GM12801 (cell line): ENCODE data around the gene MLX.

ENCODE experiments used
- TF ChIP-seq, protein P1 (sequence below): IDR thresholded peaks from one replicate; pipeline ENCODE4 v1.5.1; 2011; ENCODE audit warnings: control low read depth; ENCODE audit not compliant: insufficient read length; ENCODE audit errors: extremely low read depth

Gene MLX

DNA sequence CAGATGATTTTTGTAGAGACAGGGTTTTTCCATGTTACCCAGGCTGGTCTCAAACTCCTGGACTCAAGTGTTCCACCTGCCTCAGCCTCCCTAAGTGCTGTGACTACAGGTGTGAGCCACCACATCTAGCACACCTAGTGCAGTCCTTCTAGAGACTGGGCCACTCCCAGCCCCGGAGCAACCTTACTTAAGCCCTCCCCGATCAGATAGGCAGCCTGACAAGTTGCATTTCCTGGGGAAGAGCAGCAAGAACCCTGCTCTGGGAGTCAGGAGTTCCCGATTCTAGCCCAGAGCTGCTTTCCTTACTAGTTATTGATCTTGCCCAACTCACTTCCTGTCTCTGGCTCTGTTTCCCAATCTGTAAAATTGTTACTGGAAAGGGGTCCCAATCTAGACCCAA, 37.8 kb upstream of the MLX start:
- TF ChIP-seq, protein P1, sequence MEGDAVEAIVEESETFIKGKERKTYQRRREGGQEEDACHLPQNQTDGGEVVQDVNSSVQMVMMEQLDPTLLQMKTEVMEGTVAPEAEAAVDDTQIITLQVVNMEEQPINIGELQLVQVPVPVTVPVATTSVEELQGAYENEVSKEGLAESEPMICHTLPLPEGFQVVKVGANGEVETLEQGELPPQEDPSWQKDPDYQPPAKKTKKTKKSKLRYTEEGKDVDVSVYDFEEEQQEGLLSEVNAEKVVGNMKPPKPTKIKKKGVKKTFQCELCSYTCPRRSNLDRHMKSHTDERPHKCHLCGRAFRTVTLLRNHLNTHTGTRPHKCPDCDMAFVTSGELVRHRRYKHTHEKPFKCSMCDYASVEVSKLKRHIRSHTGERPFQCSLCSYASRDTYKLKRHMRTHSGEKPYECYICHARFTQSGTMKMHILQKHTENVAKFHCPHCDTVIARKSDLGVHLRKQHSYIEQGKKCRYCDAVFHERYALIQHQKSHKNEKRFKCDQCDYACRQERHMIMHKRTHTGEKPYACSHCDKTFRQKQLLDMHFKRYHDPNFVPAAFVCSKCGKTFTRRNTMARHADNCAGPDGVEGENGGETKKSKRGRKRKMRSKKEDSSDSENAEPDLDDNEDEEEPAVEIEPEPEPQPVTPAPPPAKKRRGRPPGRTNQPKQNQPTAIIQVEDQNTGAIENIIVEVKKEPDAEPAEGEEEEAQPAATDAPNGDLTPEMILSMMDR, result no peak

DNA sequence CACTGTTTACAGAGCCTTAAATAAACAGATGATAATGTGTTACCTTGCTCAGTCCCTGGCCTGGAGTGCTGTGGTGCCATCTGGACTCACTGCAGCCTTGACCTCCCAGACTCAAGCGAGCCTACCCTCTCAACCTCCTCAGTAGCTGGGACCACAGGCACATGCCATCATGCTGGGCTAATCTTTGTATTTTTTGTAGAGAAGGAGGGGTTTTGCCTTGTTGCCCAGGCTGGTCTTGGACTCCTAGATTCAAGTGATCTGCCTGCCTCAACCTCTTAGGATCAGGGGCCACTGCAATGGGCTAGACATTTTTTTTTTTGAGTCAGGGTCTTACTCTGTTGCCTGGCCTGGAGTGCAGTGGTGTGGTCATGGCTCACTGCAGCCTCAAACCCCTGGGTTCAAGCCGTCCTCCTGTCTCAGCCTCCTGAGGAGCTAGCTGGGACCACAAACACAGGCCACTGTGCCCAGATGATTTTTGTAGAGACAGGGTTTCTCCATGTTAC, 35.9 kb upstream of the MLX start:
- TF ChIP-seq, protein P1, result no peak

DNA sequence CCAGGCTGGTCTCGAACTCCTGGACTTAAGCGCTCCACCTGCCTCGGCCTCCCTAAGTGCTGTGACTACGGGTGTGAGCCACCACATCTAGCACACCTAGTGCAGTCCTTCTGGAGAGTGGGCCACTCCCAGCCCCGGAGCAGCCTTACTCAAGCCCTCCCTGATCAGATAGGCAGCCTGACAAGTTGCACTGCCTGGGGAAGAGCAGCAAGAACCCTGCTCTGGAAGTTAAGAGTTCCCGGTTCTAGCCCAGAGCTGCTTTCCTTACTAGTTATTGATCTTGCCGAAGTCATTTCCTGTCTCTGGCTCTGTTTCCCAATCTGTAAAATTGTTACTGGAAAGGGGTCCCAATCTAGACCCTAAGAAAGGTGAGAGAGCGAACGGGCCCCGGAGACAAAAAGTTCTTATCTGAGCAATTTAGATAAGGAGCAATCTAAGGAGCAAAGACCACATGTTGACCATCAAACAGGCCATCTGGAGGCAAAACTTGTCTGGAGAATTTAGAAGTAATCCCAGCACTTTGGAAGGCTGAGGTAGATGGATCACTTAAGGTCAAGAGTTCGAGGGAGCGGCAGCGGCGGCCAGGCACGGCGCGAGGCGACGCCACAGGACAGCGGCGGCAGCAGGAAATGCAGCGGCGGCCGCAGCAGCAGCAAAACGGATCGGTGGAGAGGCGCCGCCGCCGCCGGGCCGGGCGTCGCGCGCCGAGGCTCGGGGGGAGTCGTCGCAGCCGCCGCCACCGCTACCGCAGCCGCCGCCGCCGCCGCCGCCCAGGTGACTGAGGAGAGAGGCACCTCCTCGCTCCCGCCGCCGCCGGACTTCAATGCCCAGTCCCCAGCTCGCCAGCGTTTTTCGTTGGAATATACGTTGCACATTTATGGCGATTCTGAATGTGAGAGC, 35.2 kb upstream of the MLX start:
- TF ChIP-seq, protein P1, result no peak

DNA sequence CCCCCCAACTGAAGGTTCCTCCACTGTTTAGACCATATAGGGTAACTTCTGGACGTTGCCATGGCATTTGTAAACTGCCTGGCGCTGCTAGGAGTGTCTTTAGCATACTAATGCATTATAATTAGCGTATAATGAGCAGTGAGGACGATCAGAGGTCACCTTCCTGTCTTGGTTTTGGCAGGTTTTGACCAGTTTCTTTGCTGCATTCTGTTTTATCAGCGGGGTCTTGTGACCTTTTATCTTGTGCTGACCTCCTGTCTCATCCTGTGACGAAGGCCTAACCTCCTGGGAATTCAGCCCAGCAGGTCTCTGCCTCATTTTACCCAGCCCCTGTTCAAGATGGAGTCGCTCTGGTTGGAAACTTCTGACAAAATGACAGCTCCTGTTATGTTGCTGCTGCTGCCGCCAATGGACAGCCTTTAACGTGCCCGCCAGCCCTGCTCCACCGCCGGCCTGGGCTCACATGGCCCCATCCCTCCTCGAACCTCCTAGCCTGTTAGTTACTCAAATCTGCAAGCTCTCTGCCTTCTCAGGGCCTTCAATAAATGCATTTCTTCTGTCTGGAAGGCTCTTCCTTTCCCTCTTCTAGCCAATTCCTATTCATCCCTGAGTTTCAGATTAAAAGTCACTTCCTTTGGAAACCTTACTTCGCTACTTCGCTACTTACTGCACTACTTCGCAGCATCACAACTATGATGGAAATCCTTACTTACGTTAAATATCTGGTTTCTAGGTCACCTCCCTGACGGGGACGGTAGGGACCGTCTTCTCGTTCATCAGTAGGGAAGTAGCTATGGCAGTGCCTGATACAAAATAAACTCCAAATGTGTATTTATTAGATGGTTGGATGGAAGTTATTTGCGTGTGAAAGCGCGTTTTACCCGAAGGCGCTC, 31.5 kb upstream of the MLX start:
- TF ChIP-seq, protein P1, result no peak

DNA sequence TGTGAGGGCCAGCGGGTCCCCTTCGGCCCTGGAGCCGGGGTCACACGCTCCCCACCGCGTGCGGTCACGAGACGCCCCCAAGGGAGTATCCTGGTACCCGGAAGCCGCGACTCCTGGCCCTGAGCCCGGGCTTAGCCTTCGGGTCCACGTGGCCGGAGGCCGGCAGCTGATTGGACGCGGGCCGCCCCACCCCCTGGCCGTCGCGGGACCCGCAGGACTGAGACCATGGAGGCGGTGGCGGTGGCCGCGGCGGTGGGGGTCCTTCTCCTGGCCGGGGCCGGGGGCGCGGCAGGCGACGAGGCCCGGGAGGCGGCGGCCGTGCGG, 30.9 kb upstream of the MLX start, which contains the start of gene NAGLU:
Gene NAGLU (plus strand): TSS at position 194 of the 324 bp plus-strand sequence. CDS start 32 bp downstream, at position 226.
- TF ChIP-seq, protein P1, result no peak

DNA sequence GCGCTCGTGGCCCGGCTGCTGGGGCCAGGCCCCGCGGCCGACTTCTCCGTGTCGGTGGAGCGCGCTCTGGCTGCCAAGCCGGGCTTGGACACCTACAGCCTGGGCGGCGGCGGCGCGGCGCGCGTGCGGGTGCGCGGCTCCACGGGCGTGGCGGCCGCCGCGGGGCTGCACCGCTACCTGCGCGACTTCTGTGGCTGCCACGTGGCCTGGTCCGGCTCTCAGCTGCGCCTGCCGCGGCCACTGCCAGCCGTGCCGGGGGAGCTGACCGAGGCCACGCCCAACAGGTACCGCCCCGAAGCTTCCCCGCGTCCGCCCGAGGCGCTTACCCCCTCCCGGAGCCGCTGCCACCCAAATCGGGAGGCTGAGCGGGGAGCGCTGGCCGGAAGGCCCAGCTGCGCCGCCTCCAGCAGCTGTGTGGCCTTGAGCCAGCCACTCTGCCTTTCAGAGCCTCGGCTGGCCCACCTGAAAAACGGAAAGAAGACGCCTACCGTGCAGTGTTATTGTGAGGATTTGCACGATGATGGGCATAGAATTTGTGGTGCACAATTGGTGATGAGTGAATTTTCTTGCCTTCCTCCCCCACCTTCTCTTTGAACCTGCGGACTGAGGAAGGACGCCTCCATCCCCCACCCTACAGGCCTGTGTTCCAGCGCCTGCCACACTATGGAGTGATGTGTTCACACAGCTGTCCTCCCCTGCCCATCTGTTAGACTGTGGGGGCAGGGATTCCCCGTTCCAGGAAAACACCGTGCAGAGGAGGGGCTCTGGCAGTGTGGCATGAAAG, 30.3 kb upstream of the MLX start:
- TF ChIP-seq, protein P1, result no peak
